SK-N-SH treated with all-trans-retinoic acid at 6 μM for 48 hours (cell line): ENCODE measurements around the gene CAMK2A.

ENCODE experiments used
- ARNTL ChIP-seq: fragments of 450-650 bp; formaldehyde crosslinking; IDR thresholded peaks from 2 replicates; pipeline ENCODE4 v1.5.0; 2020; ENCODE audit warnings: low read depth, mild to moderate bottlenecking, moderate library complexity, borderline replicate concordance
- ESRRG ChIP-seq: fragments of 250-450 bp; sonication (Bioruptor Pico); IDR thresholded peaks from 2 replicates; pipeline ENCODE4 v1.6.1; 2021; ENCODE audit warnings: mild to moderate bottlenecking
- ISL1 ChIP-seq: fragments of 250-450 bp; sonication (Bioruptor Pico); IDR thresholded peaks from 2 replicates; pipeline ENCODE4 v2.1.2; 2022; ENCODE audit warnings: mild to moderate bottlenecking, moderate library complexity
- POU6F1 ChIP-seq: fragments of 250-450 bp; sonication (Bioruptor Pico); IDR thresholded peaks from 2 replicates; pipeline ENCODE4 v1.8.0; 2021; ENCODE audit warnings: low read depth, mild to moderate bottlenecking, moderate library complexity, borderline replicate concordance
- PPARA ChIP-seq: fragments of 250-450 bp; sonication (Bioruptor Pico); IDR thresholded peaks from 2 replicates; pipeline ENCODE4 v1.5.0; 2020; ENCODE audit warnings: mild to moderate bottlenecking, borderline replicate concordance
- RARB ChIP-seq: fragments of 250-450 bp; sonication (Bioruptor Pico); IDR thresholded peaks from 2 replicates; pipeline ENCODE4 v1.8.0; 2021; ENCODE audit warnings: mild to moderate bottlenecking, moderate library complexity
- ZC3H10 ChIP-seq: fragments of 250-450 bp; sonication (Bioruptor Pico); IDR thresholded peaks from 2 replicates; pipeline ENCODE4 v1.5.1; 2021; ENCODE audit warnings: mild to moderate bottlenecking, moderate library complexity
- ZFP3 ChIP-seq: fragments of 250-450 bp; sonication (Bioruptor Pico); IDR thresholded peaks from 2 replicates; pipeline ENCODE4 v1.5.0; 2020; ENCODE audit warnings: mild to moderate bottlenecking, moderate library complexity
- TF ChIP-seq, protein P1 (sequence below): fragments of 250-450 bp; sonication (Bioruptor Pico); IDR thresholded peaks from 2 replicates; pipeline ENCODE4 v1.5.1; 2020; ENCODE audit warnings: low read depth, mild to moderate bottlenecking, moderate library complexity
- TF ChIP-seq, protein P2 (sequence below): fragments of 250-450 bp; sonication (Bioruptor Pico); IDR thresholded peaks from 2 replicates; pipeline ENCODE4 v1.5.0; 2020; ENCODE audit warnings: mild to moderate bottlenecking, moderate library complexity

- TF ChIP-seq ARNTL (CRISPR knock-in tag) (no peak), POU6F1 (CRISPR knock-in tag) (no peak), ZC3H10 (no peak), ESRRG (CRISPR knock-in tag) (no peak), RARB (CRISPR knock-in tag) (no peak), ISL1 (no peak), PPARA (CRISPR knock-in tag) (no peak), ZFP3 (CRISPR knock-in tag) (no peak)
- TF ChIP-seq, protein P1, sequence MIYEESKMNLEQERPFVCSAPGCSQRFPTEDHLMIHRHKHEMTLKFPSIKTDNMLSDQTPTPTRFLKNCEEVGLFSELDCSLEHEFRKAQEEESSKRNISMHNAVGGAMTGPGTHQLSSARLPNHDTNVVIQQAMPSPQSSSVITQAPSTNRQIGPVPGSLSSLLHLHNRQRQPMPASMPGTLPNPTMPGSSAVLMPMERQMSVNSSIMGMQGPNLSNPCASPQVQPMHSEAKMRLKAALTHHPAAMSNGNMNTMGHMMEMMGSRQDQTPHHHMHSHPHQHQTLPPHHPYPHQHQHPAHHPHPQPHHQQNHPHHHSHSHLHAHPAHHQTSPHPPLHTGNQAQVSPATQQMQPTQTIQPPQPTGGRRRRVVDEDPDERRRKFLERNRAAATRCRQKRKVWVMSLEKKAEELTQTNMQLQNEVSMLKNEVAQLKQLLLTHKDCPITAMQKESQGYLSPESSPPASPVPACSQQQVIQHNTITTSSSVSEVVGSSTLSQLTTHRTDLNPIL (CRISPR knock-in tag) = no peak
- TF ChIP-seq, protein P2, sequence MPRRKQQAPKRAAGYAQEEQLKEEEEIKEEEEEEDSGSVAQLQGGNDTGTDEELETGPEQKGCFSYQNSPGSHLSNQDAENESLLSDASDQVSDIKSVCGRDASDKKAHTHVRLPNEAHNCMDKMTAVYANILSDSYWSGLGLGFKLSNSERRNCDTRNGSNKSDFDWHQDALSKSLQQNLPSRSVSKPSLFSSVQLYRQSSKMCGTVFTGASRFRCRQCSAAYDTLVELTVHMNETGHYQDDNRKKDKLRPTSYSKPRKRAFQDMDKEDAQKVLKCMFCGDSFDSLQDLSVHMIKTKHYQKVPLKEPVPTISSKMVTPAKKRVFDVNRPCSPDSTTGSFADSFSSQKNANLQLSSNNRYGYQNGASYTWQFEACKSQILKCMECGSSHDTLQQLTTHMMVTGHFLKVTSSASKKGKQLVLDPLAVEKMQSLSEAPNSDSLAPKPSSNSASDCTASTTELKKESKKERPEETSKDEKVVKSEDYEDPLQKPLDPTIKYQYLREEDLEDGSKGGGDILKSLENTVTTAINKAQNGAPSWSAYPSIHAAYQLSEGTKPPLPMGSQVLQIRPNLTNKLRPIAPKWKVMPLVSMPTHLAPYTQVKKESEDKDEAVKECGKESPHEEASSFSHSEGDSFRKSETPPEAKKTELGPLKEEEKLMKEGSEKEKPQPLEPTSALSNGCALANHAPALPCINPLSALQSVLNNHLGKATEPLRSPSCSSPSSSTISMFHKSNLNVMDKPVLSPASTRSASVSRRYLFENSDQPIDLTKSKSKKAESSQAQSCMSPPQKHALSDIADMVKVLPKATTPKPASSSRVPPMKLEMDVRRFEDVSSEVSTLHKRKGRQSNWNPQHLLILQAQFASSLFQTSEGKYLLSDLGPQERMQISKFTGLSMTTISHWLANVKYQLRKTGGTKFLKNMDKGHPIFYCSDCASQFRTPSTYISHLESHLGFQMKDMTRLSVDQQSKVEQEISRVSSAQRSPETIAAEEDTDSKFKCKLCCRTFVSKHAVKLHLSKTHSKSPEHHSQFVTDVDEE (CRISPR knock-in tag) = no peak
Observed at GRCh38 chr5:150262502-150262901, 27.1 kb downstream of the CAMK2A start.
